IPS-18a (cell line): ENCODE results near the gene LMNTD1.

Experiments used
- H3K27ac ChIP-seq: one replicate; pipeline ENCODE4 v1.5.1; 2013; ENCODE audit warnings: low read length
- H3K27me3 ChIP-seq: one replicate; pipeline ENCODE4 v1.6.1; 2013; ENCODE audit warnings: mild to moderate bottlenecking, low read length; ENCODE audit not compliant: control insufficient read depth, insufficient read depth
- H3K36me3 ChIP-seq: one replicate; pipeline ENCODE4 v1.6.1; 2013; ENCODE audit warnings: low read depth, low read length; ENCODE audit not compliant: control insufficient read depth
- H3K4me1 ChIP-seq: one replicate; pipeline ENCODE4 v1.6.1; 2013; ENCODE audit warnings: low read depth, low read length; ENCODE audit not compliant: control insufficient read depth
- H3K4me3 ChIP-seq: one replicate; pipeline ENCODE4 v1.5.1; 2013; ENCODE audit warnings: low read length
- H3K9ac ChIP-seq: one replicate; pipeline ENCODE4 v1.6.1; 2013; ENCODE audit warnings: mild to moderate bottlenecking, low read length, moderate library complexity
- H3K9me3 ChIP-seq: one replicate; pipeline ENCODE4 v1.6.1; 2013; ENCODE audit warnings: low read depth, low read length; ENCODE audit not compliant: control insufficient read depth

Gene LMNTD1

GRCh38 chr12:25583545-25583944, 30.5 kb upstream of the LMNTD1 start:
- H3K27me3 ChIP-seq, result no peaks in the 10 kb centered on the region
- H3K9ac ChIP-seq, result no peak overlapping the region
- no peak overlapping the region for H3K4me3 ChIP-seq
- H3K36me3 ChIP-seq, result no peaks in the 10 kb centered on the region
- H3K4me1 ChIP-seq, result no peaks in the 10 kb centered on the region
- H3K9me3 ChIP-seq, result no peaks in the 10 kb centered on the region
- no peak overlapping the region for H3K27ac ChIP-seq

GRCh38 chr12:25581067-25581466, 28.0 kb upstream of the LMNTD1 start:
- H3K9ac ChIP-seq, result no peak overlapping the region
- no peaks in the 10 kb centered on the region for H3K36me3 ChIP-seq
- no peaks in the 10 kb centered on the region for H3K27me3 ChIP-seq
- no peaks in the 10 kb centered on the region for H3K9me3 ChIP-seq
- H3K4me1 ChIP-seq, result no peaks in the 10 kb centered on the region
- no peak overlapping the region for H3K4me3 ChIP-seq
- no peak overlapping the region for H3K27ac ChIP-seq

DNA sequence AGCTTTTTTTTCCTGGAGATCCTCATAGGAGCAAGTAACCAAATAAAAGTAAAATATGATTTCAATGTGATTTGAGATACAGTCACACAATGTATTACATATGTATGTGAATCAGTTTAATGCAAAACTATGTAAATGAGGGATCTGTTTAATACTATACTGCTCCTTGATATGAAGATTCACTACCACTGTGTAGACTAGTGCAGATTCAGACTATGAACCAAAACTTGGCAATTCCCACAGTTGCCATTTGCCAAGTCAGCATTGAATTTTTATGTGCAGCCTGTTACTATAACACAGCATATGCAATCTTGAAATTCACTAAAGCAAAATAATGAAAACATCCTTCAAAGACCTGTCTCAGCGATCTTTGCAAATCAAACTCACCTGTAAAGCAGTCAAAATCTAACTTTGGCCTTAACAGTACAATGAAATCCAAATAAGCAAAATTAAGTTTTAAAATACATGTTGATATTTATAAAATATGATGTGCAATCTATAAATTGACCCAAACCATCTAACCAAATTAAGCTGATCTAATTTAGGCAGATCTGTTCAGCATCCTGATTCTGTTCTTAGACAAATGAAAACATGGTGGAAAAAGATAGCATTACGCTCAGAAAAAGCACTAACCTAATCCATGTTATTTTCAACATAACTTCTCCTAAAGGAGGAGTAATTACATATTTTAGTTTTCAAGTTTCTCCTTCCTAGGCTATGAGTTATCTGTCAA, 25.5 kb upstream of the LMNTD1 start:
- no peaks in the 10 kb centered on the region for H3K9me3 ChIP-seq
- no peaks in the 10 kb centered on the region for H3K27me3 ChIP-seq
- no peaks in the 10 kb centered on the region for H3K4me1 ChIP-seq
- H3K4me3 ChIP-seq, result no peak overlapping the region
- no peak overlapping the region for H3K9ac ChIP-seq
- H3K36me3 ChIP-seq, result no peaks in the 10 kb centered on the region
- H3K27ac ChIP-seq, result no peak overlapping the region

GRCh38 chr12:25574761-25575160, 21.7 kb upstream of the LMNTD1 start:
- no peak overlapping the region for H3K9ac ChIP-seq
- no peaks in the 10 kb centered on the region for H3K9me3 ChIP-seq

DNA sequence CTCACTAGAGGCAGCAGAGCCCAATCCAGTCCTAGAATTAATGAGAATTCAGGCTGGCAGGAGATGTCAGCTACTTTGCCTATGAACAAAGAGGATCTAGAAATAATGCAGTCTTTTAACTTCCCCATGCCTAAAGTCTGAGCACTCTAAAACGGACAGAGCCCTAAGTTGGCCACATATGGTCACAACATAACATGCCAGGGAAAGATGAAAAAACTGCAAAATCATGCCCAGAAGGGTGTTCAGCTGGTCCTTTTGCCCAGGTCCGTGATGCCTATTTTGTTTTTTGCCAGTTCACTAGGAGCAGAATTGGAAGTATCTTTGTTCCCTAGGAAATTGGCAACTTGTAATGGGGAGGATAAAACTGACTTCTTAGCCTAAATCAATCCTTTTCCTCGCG, 20.3 kb upstream of the LMNTD1 start:
- Histone ChIP-seq H3K27ac (no peak overlapping the region), H3K4me1 (no peaks in the 10 kb centered on the region), H3K9me3 (no peaks in the 10 kb centered on the region), H3K36me3 (no peaks in the 10 kb centered on the region), H3K27me3 (no peaks in the 10 kb centered on the region), H3K9ac (no peak overlapping the region), H3K4me3 (no peak overlapping the region)

More at GRCh38 chr12:25574761-25575160, 21.7 kb upstream of the LMNTD1 start:
- Histone ChIP-seq H3K36me3 (no peaks in the 10 kb centered on the region), H3K27ac (no peak overlapping the region), H3K27me3 (no peaks in the 10 kb centered on the region), H3K4me1 (no peaks in the 10 kb centered on the region), H3K4me3 (no peak overlapping the region)

DNA sequence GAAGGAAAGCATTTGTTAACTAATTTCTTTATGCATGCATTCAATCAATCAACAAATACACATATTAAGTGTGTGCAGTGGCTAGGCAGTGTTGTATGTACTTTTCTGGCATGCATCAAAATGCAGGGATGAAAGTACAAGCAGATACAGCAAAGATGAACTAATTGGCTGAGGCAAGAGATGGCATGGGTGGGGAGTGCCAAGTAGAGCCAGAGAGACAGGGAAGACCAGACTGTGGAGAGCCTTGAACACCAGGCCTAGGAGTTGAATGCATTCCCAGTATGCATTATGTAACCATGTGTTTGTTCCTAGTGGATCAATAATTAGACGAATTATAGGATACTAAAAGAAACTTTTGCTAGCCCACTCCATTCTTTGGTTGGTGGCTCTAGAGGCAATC, 17.3 kb upstream of the LMNTD1 start:
- H3K9ac ChIP-seq, result no peak overlapping the region
- H3K27ac ChIP-seq, result no peak overlapping the region
- no peaks in the 10 kb centered on the region for H3K27me3 ChIP-seq
- no peaks in the 10 kb centered on the region for H3K4me1 ChIP-seq
- no peaks in the 10 kb centered on the region for H3K9me3 ChIP-seq
- no peaks in the 10 kb centered on the region for H3K36me3 ChIP-seq
- H3K4me3 ChIP-seq, result no peak overlapping the region

DNA sequence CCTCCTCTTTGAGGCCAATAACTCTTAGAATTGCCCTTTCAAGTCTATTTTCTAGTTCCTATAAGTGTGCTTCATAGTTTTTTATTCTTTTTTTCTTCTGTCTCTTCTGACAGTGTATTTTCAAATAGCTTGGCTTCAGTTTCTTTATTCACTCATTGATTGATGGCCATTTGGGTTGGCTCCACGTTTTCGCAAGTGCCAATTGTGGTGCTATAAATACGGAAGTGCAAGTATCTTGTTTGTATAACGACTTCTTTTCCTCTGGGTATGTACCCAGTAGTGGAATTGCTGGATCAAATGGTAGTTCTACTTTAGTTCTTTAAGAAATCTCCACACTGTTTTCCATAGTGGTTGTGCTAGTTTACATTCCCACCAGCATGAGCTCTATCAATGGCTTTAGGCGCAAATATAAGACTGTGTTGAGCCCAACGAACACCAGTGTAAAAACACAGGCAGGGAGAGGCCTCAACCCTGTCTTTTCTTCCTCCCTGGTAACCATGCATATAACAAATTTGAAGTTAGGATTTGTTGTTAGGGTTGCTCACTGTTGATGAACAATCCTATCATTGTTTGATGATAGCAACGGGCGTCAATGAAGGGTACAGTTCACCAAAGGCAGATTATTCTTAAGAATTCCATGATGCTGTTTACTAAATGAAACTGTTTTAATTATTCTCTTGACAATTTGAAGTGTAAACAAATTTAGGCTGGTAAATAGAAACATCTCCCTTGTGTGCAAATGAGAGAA, 13.3 kb upstream of the LMNTD1 start:
- Histone ChIP-seq H3K27me3 (no peaks in the 10 kb centered on the region), H3K27ac (no peak overlapping the region), H3K36me3 (no peaks in the 10 kb centered on the region), H3K9me3 (no peaks in the 10 kb centered on the region), H3K9ac (no peak overlapping the region), H3K4me1 (no peaks in the 10 kb centered on the region), H3K4me3 (no peak overlapping the region)

DNA sequence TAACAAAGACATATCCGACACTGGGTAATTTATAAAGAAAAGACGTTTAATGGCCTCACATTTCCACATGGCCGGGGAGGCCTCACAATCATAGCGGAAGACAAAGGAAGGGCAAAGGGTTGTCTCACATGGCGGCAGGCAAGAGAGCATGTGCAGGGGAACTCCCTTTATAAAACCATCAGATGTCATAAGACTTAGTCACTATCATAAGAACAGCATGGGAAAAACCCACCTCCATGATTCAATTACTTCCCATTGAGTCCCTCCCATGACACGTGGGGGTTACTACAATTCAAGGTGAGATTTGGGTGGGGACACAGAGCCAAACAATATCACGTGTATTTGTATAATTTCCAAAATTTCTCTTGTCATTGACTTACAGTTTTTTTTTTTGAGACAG, 5.5 kb upstream of the LMNTD1 start:
- no peaks in the 10 kb centered on the region for H3K36me3 ChIP-seq
- H3K9me3 ChIP-seq, result no peaks in the 10 kb centered on the region
- H3K27ac ChIP-seq, result no peak overlapping the region
- H3K9ac ChIP-seq, result no peak overlapping the region
- H3K4me3 ChIP-seq, result no peak overlapping the region
- H3K27me3 ChIP-seq, result no peaks in the 10 kb centered on the region
- no peaks in the 10 kb centered on the region for H3K4me1 ChIP-seq

- H3K9ac ChIP-seq, result no peak overlapping the region
- H3K4me1 ChIP-seq, result no peaks in the 10 kb centered on the region
- H3K27me3 ChIP-seq, result no peaks in the 10 kb centered on the region
- no peaks in the 10 kb centered on the region for H3K9me3 ChIP-seq
- no peaks in the 10 kb centered on the region for H3K36me3 ChIP-seq
- no peak overlapping the region for H3K4me3 ChIP-seq
- no peak overlapping the region for H3K27ac ChIP-seq
These were observed 4.8 kb upstream of the LMNTD1 start for GRCh38 chr12:25557830-25558436.

DNA sequence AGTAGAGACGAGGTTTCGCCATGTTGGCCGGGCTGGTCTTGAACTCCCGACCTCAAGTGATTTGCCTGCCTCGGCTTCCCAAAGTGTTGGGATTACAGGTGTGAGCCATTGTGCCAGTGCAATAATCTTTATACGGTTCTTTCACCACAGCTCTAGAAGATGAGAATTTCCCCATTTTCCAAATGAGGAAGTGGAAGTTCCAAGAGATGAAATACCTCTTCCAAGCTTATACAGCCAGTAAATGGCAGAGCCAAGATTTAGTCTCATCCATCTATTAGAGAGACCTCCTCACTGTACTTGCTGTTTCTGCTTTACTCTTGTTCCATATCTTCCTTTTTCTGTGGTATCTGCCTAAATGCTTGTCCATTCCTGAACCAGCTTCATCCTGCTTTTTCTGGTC, 3.1 kb upstream of the LMNTD1 start:
- no peaks in the 10 kb centered on the region for H3K9me3 ChIP-seq

DNA sequence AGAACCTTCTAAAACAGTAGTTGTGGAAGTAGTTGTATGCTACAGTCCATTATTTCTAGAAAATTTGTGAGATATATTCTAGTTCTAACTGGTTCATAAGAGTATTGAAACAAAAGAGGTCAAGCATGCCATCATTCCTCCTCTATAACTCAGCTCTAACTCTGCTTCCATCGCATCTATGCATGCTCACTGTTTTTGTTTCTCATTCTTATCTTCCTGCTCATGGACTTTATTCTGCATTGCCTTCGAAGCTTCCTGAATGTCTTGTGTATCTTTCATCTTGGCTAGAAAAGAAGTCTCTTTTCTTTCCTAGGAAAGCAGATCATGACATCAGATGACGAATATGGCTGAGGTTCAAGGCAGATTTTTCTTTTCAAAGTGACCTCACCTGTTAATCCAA, 402 bp downstream of the LMNTD1 start:
- Histone ChIP-seq H3K9me3 (no peaks in the 10 kb centered on the region), H3K27ac (no peak overlapping the region), H3K4me1 (no peaks in the 10 kb centered on the region), H3K4me3 (no peak overlapping the region), H3K9ac (no peak overlapping the region), H3K27me3 (no peaks in the 10 kb centered on the region), H3K36me3 (no peaks in the 10 kb centered on the region)

More for the DNA sequence above, 3.1 kb upstream of the LMNTD1 start:
- H3K9ac ChIP-seq, result no peak overlapping the region
- no peak overlapping the region for H3K4me3 ChIP-seq
- H3K4me1 ChIP-seq, result no peaks in the 10 kb centered on the region
- H3K36me3 ChIP-seq, result no peaks in the 10 kb centered on the region
- no peak overlapping the region for H3K27ac ChIP-seq
- no peaks in the 10 kb centered on the region for H3K27me3 ChIP-seq
